ENCODE results near the gene ZSCAN5B. TPM values are rescaled to one million over a fixed set of nuclear protein-coding genes. Genes with fewer than 3 reads are reported as not detected.
"Not testable (repeated sequence)": the region's sequence is repeated elsewhere in the genome, so short reads cannot be mapped to it uniquely, and the experiment has no call there.

Gene ZSCAN5B
- total and polyA plus RNA-seq, 7 experiments from 2014 or later = not detected

- H3K36me3 Mint-ChIP-seq = peaks cover 8 to 54% (median 17%) of the 10 kb centered on the region in 5 donors
- Histone ChIP-seq H3K9me3 (ENCODE audit: control insufficient read depth in 2 of 3, low read length in 3 of 3) (no peaks in the 10 kb centered on the region), H3K4me3 (ENCODE audit: low read length) (no peak overlapping the region), H3K27me3 (ENCODE audit: control insufficient read depth in 2 of 2, insufficient read depth in 2 of 2, low read length in 2 of 2) (no peaks in the 10 kb centered on the region), H3K4me1 (ENCODE audit: control insufficient read depth in 2 of 2, insufficient read depth in 2 of 2, low read length in 2 of 2) (no peaks in the 10 kb centered on the region), H3K27ac (ENCODE audit: low read depth, low read length) (no peak overlapping the region), H3K36me3 (ENCODE audit: control insufficient read depth in 2 of 3, insufficient read depth in 3 of 3, low read length in 3 of 3) (peaks cover 0 to 62% (median 5%) of the 10 kb centered on the region in 3 experiments)
- DNase-seq (no peak), ATAC-seq (no peak)
- peaks cover 5 to 23% (median 20%) of the 10 kb centered on the region in 7 donors for H3K4me1 Mint-ChIP-seq
- H3K27ac Mint-ChIP-seq = peak overlapping the region in 1 of 9 donors; percentile 17
- intact Hi-C loops (cut with micrococcal nuclease) = loop anchor here in 1 of 2 donors (5.0 kb wide), 1 partner anchor 38 kb away; no protein-coding TSS in a partner anchor
- ChIA-PET POLR2A (interaction anchor here (1.2 kb wide), 1 partner anchor 14 kb away, joined by 3 read pairs; the partner anchor contains the start of gene ZNF444), CTCF (interaction anchor here (0.5 kb wide), 1 partner anchor 91 kb away, joined by 3 read pairs; no protein-coding TSS in a partner anchor)
- H3K27me3 Mint-ChIP-seq = no peaks in the 10 kb centered on the region
- peaks cover 0 to 6% (median 0%) of the 10 kb centered on the region in 11 donors for H3K9me3 Mint-ChIP-seq
- no peak overlapping the region for H3K4me3 Mint-ChIP-seq
Measured at GRCh38 chr19:56155124-56155687, 42.4 kb downstream of the ZSCAN5B start.

- Mint-ChIP-seq H3K4me1 (peaks cover 7 to 28% (median 22%) of the 10 kb centered on the region in 7 donors), H3K27ac (peak overlapping the region in 8 of 9 donors; percentile 6 to 75 (median 32)), H3K4me3 (peak overlapping the region in 1 of 10 donors; percentile 26), H3K27me3 (no peaks in the 10 kb centered on the region), H3K36me3 (peaks cover 0 to 56% (median 14%) of the 10 kb centered on the region in 5 donors), H3K9me3 (no peaks in the 10 kb centered on the region)
- no peaks in the 10 kb centered on the region for H3K9me3 ChIP-seq (ENCODE audit: control insufficient read depth in 2 of 3, low read length in 3 of 3)
- CTCF ChIA-PET = no interaction called here
- no peaks in the 10 kb centered on the region for H3K27me3 ChIP-seq (ENCODE audit: control insufficient read depth in 2 of 2, insufficient read depth in 2 of 2, low read length in 2 of 2)
- DNase-seq = no peak
- no peak for ATAC-seq
- no peak overlapping the region for H3K4me3 ChIP-seq (ENCODE audit: low read length)
- intact Hi-C loops (cut with micrococcal nuclease) = no loop called here
- H3K4me1 ChIP-seq (ENCODE audit: control insufficient read depth in 2 of 2, insufficient read depth in 2 of 2, low read length in 2 of 2) = no peaks in the 10 kb centered on the region
- POLR2A ChIA-PET = interaction anchor here (0.6 kb wide), 1 partner anchor 10 kb away, joined by 3 read pairs; no protein-coding TSS in a partner anchor
- H3K27ac ChIP-seq (ENCODE audit: low read depth, low read length) = no peak overlapping the region
- H3K36me3 ChIP-seq (ENCODE audit: control insufficient read depth in 2 of 3, insufficient read depth in 3 of 3, low read length in 3 of 3) = peaks cover 0 to 61% (median 0%) of the 10 kb centered on the region in 3 experiments
Measured at GRCh38 chr19:56153507-56153906, 44.1 kb downstream of the ZSCAN5B start.

- H3K27me3 ChIP-seq (ENCODE audit: control insufficient read depth in 2 of 2, insufficient read depth in 2 of 2, low read length in 2 of 2) = no peaks in the 10 kb centered on the region
- H3K4me1 Mint-ChIP-seq = peaks cover 7 to 28% (median 22%) of the 10 kb centered on the region in 7 donors
- ChIA-PET POLR2A (no interaction called here), CTCF (no interaction called here)
- intact Hi-C loops (cut with micrococcal nuclease) = no loop called here
- no peaks in the 10 kb centered on the region for H3K4me1 ChIP-seq (ENCODE audit: control insufficient read depth in 2 of 2, insufficient read depth in 2 of 2, low read length in 2 of 2)
- peaks cover 0 to 61% (median 0%) of the 10 kb centered on the region in 3 experiments for H3K36me3 ChIP-seq (ENCODE audit: control insufficient read depth in 2 of 3, insufficient read depth in 3 of 3, low read length in 3 of 3)
- DNase-seq (no peak), ATAC-seq (no peak)
- peak overlapping the region in 1 of 10 donors; percentile 26 for H3K4me3 Mint-ChIP-seq
- H3K27ac ChIP-seq (ENCODE audit: low read depth, low read length) = peak overlapping the region; percentile 29
- no peaks in the 10 kb centered on the region for H3K9me3 Mint-ChIP-seq
- peak overlapping the region in 5 of 9 donors; percentile 6 to 85 (median 72) for H3K27ac Mint-ChIP-seq
- H3K27me3 Mint-ChIP-seq = no peaks in the 10 kb centered on the region
- no peaks in the 10 kb centered on the region for H3K9me3 ChIP-seq (ENCODE audit: control insufficient read depth in 2 of 3, low read length in 3 of 3)
- H3K36me3 Mint-ChIP-seq = peaks cover 0 to 57% (median 16%) of the 10 kb centered on the region in 5 donors
- no peak overlapping the region for H3K4me3 ChIP-seq (ENCODE audit: low read length)
Measured at GRCh38 chr19:56152644-56153043, 44.9 kb downstream of the ZSCAN5B start.

DNA sequence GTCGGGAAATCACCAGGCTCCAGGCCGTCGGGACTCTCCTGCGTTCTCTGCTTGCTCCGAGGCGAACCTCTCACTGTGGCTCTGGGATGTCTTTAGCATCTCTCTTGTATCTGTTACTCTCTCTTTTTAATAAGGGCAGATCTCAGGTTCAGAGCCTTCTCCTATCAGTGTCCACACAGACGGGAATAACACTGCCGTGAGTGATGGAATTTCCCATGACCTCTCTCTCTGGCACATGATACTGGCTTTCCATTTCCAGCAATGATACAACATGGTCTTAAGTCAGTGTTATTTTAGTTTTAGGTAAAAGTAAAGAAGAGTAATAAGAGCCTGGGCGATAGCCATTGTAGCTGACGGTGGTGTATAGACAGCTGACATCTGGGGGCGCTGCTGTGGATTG is 47.2 kb downstream of the ZSCAN5B start:
- CTCF ChIA-PET = no interaction called here
- DNase-seq (no peak), ATAC-seq (no peak)
- Histone ChIP-seq H3K27ac (ENCODE audit: low read depth, low read length) (no peak overlapping the region), H3K36me3 (ENCODE audit: control insufficient read depth in 2 of 3, insufficient read depth in 3 of 3, low read length in 3 of 3) (peaks cover 0 to 51% (median 0%) of the 10 kb centered on the region in 3 experiments), H3K27me3 (ENCODE audit: control insufficient read depth in 2 of 2, insufficient read depth in 2 of 2, low read length in 2 of 2) (no peaks in the 10 kb centered on the region), H3K4me1 (ENCODE audit: control insufficient read depth in 2 of 2, insufficient read depth in 2 of 2, low read length in 2 of 2) (no peaks in the 10 kb centered on the region), H3K9me3 (ENCODE audit: control insufficient read depth in 2 of 3, low read length in 3 of 3) (no peaks in the 10 kb centered on the region), H3K4me3 (ENCODE audit: low read length) (no peak overlapping the region)
- no peaks in the 10 kb centered on the region for H3K9me3 Mint-ChIP-seq
- POLR2A ChIA-PET = no interaction called here
- intact Hi-C loops (cut with micrococcal nuclease) = no loop called here
- peaks cover 0 to 34% (median 13%) of the 10 kb centered on the region in 5 donors for H3K36me3 Mint-ChIP-seq
- peaks cover 7 to 28% (median 22%) of the 10 kb centered on the region in 7 donors for H3K4me1 Mint-ChIP-seq
- no peak overlapping the region for H3K4me3 Mint-ChIP-seq
- H3K27ac Mint-ChIP-seq = no peak overlapping the region
- no peaks in the 10 kb centered on the region for H3K27me3 Mint-ChIP-seq

DNA sequence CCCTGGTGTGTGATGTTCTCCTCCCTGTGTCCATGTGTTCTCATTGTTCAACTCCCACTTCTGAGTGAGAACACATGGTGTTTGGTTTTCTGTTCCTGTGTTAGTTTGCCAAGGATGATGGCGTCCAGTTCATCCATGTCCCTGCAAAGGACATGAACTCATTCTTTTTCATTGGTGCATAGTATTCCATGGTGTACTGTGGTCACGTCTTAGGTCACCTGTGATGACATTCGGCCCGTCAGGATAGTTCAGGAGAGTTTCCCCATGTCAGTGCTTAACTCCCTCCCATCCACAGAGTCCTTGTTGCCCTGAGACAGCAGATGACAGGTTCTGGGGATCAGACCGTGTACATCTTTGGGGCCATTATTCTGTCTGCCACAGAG is 47.9 kb downstream of the ZSCAN5B start:
- ATAC-seq (no peak), DNase-seq (no peak)
- Histone ChIP-seq H3K27ac (ENCODE audit: low read depth, low read length) (no peak overlapping the region), H3K27me3 (ENCODE audit: control insufficient read depth in 2 of 2, insufficient read depth in 2 of 2, low read length in 2 of 2) (no peaks in the 10 kb centered on the region), H3K4me3 (ENCODE audit: low read length) (no peak overlapping the region), H3K36me3 (ENCODE audit: control insufficient read depth in 2 of 3, insufficient read depth in 3 of 3, low read length in 3 of 3) (peaks cover 0 to 44% (median 0%) of the 10 kb centered on the region in 3 experiments), H3K9me3 (ENCODE audit: control insufficient read depth in 2 of 3, low read length in 3 of 3) (no peaks in the 10 kb centered on the region), H3K4me1 (ENCODE audit: control insufficient read depth in 2 of 2, insufficient read depth in 2 of 2, low read length in 2 of 2) (no peaks in the 10 kb centered on the region)
- H3K9me3 Mint-ChIP-seq = no peaks in the 10 kb centered on the region
- CTCF ChIA-PET = no interaction called here
- intact Hi-C loops (cut with micrococcal nuclease) = loop anchor here in 1 of 2 donors (10.0 kb wide), 1 partner anchor 895 kb away; the partner anchor contains the start of gene PPP6R1
- no peak overlapping the region for H3K4me3 Mint-ChIP-seq
- peaks cover 0 to 31% (median 13%) of the 10 kb centered on the region in 5 donors for H3K36me3 Mint-ChIP-seq
- no peak overlapping the region for H3K27ac Mint-ChIP-seq
- peaks cover 7 to 28% (median 25%) of the 10 kb centered on the region in 7 donors for H3K4me1 Mint-ChIP-seq
- no peaks in the 10 kb centered on the region for H3K27me3 Mint-ChIP-seq
- POLR2A ChIA-PET = no interaction called here

DNA sequence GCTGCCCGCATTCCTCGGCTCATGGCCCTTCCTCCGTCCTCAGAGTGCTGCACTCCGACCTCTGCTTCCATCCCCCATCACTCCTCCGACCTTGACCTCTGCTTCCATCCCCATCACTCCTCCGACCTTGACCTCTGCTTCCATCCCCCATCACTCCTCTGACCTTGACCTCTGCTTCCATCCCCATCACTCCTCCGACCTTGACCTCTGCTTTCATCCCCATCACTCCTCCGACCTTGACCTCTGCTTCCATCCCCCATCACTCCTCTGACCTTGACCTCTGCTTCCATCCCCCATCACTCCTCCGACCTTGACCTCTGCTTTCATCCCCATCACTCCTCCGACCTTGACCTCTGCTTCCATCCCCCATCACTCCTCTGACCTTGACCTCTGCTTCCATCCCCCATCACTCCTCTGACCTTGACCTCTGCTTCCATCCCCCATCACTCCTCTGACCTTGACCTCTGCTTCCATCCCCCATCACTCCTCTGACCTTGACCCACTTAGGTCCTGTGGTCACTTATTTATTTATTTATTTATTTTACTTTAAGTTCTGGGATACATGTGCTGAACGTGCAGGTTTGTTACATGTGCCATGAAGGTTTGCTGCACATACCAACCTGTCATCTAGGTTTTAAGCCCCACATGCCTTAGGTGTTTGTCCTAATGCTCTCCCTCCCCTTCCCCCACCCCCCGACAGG is 48.5 kb downstream of the ZSCAN5B start:
- H3K27me3 ChIP-seq (ENCODE audit: control insufficient read depth in 2 of 2, insufficient read depth in 2 of 2, low read length in 2 of 2); H3K4me3 Mint-ChIP-seq; H3K9me3 Mint-ChIP-seq; H3K27ac Mint-ChIP-seq; DNase-seq; CTCF ChIA-PET; H3K4me3 ChIP-seq (ENCODE audit: low read length); ATAC-seq; H3K27me3 Mint-ChIP-seq; H3K27ac ChIP-seq (ENCODE audit: low read depth, low read length); H3K4me1 ChIP-seq (ENCODE audit: control insufficient read depth in 2 of 2, insufficient read depth in 2 of 2, low read length in 2 of 2); H3K9me3 ChIP-seq (ENCODE audit: control insufficient read depth in 2 of 3, low read length in 3 of 3); POLR2A ChIA-PET: not testable (repeated sequence)
- intact Hi-C loops (cut with micrococcal nuclease) = loop anchor here in 1 of 2 donors (10.0 kb wide), 1 partner anchor 894 kb away; the partner anchor contains the start of gene PPP6R1
- peaks cover 0 to 31% (median 13%) of the 10 kb centered on the region in 5 donors for H3K36me3 Mint-ChIP-seq
- H3K36me3 ChIP-seq (ENCODE audit: control insufficient read depth in 2 of 3, insufficient read depth in 3 of 3, low read length in 3 of 3) = peaks cover 0 to 42% (median 0%) of the 10 kb centered on the region in 3 experiments
- H3K4me1 Mint-ChIP-seq = peaks cover 10 to 33% (median 30%) of the 10 kb centered on the region in 7 donors

Data from naive thymus-derived CD4-positive, alpha-beta T cell (primary cell).